K562 (cell line): ENCODE measurements around the gene LRRTM4.

Experiments used
- EHMT2 ChIP-seq: fragments of 450-650 bp; IDR thresholded peaks from 2 replicates; pipeline ENCODE4 v1.6.1; 2018; ENCODE audit warnings: antibody characterized with exemption
- EZH2 ChIP-seq: IDR thresholded peaks from 2 replicates; pipeline ENCODE4 v1.6.1; 2012; ENCODE audit warnings: low read depth, mild to moderate bottlenecking, inconsistent platforms, low read length, borderline replicate concordance

GRCh38 chr2:77034445-77034844 lies 487.7 kb downstream of the LRRTM4 start:
- TF ChIP-seq EHMT2: no peak
- TF ChIP-seq EZH2: no peak
